ENCODE measurements around the gene CFB. TPM values are rescaled to one million over a fixed set of nuclear protein-coding genes. Genes with fewer than 3 reads are reported as not detected.
A peak's percentile ranks its signal among the peaks of the same experiment; 100 is the strongest.

The CFB gene
- total and polyA plus RNA-seq, 12 donors, result 0.78 to 166 (median 28.2) TPM

- Histone ChIP-seq H3K4me3 (no peak overlapping the region), H3K9me3 (replicated peaks in 1 of 3) (no peaks in the 10 kb centered on the region), H3K27ac (no peak overlapping the region), H3K36me3 (replicated peaks in 1 of 2) (peaks cover 0 to 29% of the 10 kb centered on the region in 2 donors), H3K4me1 (replicated peaks in 1 of 2) (peaks cover 12 to 15% of the 10 kb centered on the region in 2 donors), H3K27me3 (no peaks in the 10 kb centered on the region)
- intact Hi-C loops (cut with DNase I), result no loop called here
- peak in 1 of 7 donors; percentile 55 for DNase-seq
- WGBS, 4 donors, result 71 to 77% (median 74%) methylated on average over 5 to 6 of the region's 6 CpGs
- TF ChIP-seq, protein P1, sequence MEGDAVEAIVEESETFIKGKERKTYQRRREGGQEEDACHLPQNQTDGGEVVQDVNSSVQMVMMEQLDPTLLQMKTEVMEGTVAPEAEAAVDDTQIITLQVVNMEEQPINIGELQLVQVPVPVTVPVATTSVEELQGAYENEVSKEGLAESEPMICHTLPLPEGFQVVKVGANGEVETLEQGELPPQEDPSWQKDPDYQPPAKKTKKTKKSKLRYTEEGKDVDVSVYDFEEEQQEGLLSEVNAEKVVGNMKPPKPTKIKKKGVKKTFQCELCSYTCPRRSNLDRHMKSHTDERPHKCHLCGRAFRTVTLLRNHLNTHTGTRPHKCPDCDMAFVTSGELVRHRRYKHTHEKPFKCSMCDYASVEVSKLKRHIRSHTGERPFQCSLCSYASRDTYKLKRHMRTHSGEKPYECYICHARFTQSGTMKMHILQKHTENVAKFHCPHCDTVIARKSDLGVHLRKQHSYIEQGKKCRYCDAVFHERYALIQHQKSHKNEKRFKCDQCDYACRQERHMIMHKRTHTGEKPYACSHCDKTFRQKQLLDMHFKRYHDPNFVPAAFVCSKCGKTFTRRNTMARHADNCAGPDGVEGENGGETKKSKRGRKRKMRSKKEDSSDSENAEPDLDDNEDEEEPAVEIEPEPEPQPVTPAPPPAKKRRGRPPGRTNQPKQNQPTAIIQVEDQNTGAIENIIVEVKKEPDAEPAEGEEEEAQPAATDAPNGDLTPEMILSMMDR (IDR thresholded peaks at IDR 0.05), result no peak
- TF ChIP-seq POLR2A (IDR thresholded peaks at IDR 0.05), result no peak
Measured at GRCh38 chr6:31948753-31949413, 3.0 kb downstream of the CFB start.

GRCh38 chr6:31949926-31950548, 4.1 kb downstream of the CFB start:
- intact Hi-C loops (cut with DNase I), result loop anchor here (5.0 kb wide), 1 partner anchor 48 kb away; the partner anchor contains the start of gene ZBTB12 (in 2 of the 2)
- H3K27ac ChIP-seq, result no peak overlapping the region

GRCh38 chr6:31952140-31952805, 6.4 kb downstream of the CFB start:
- 53 to 63% (median 55%) methylated on average over 5 of the region's 5 CpGs for WGBS, 4 donors

More at GRCh38 chr6:31949926-31950548, 4.1 kb downstream of the CFB start:
- WGBS, 4 donors, result 83 to 89% (median 87%) methylated on average over 7 of the region's 7 CpGs
- no peak overlapping the region for H3K4me3 ChIP-seq
- H3K4me1 ChIP-seq (replicated peaks in 1 of 2), result peaks cover 11 to 12% of the 10 kb centered on the region in 2 donors
- H3K36me3 ChIP-seq (replicated peaks in 1 of 2), result peaks cover 0 to 41% of the 10 kb centered on the region in 2 donors
- no peaks in the 10 kb centered on the region for H3K27me3 ChIP-seq
- no peak for DNase-seq
- H3K9me3 ChIP-seq (replicated peaks in 1 of 3), result no peaks in the 10 kb centered on the region
- TF ChIP-seq, protein P1 (IDR thresholded peaks at IDR 0.05), result no peak
- TF ChIP-seq POLR2A (IDR thresholded peaks at IDR 0.05), result no peak

More at GRCh38 chr6:31952140-31952805, 6.4 kb downstream of the CFB start:
- Histone ChIP-seq H3K27me3 (no peaks in the 10 kb centered on the region), H3K27ac (peak overlapping the region in 1 of 5 donors; percentile 24), H3K36me3 (replicated peaks in 1 of 2) (peaks cover 0 to 62% of the 10 kb centered on the region in 2 donors), H3K4me3 (no peak overlapping the region), H3K4me1 (replicated peaks in 1 of 2) (no peaks in the 10 kb centered on the region), H3K9me3 (replicated peaks in 1 of 3) (no peaks in the 10 kb centered on the region)
- no peak for TF ChIP-seq POLR2A (IDR thresholded peaks at IDR 0.05)
- TF ChIP-seq, protein P1 (IDR thresholded peaks at IDR 0.05), result peak; percentile 67 to 80 (median 74)
- intact Hi-C loops (cut with DNase I), result loop anchor here (5.0 kb wide), 1 partner anchor 50 kb away; the partner anchor contains the start of gene ZBTB12 (in 2 of the 2)
- DNase-seq, result peak; percentile 67 to 85 (median 77)
